GM11168 (cell line): ENCODE measurements around the gene CD70.
"Not testable (repeated sequence)": the region's sequence is repeated elsewhere in the genome, so short reads cannot be mapped to it uniquely, and the experiment has no call there.

Source experiments
- in situ Hi-C: fragments of 300-500 bp; cut with MboI; formaldehyde crosslinking; loops from one replicate; pipeline ENCODE4 v1.12.0; 2022; ENCODE audit warnings: low sequenced_read_pairs; ENCODE audit not compliant: unreplicated experiment

Gene CD70, protein sequence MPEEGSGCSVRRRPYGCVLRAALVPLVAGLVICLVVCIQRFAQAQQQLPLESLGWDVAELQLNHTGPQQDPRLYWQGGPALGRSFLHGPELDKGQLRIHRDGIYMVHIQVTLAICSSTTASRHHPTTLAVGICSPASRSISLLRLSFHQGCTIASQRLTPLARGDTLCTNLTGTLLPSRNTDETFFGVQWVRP

DNA sequence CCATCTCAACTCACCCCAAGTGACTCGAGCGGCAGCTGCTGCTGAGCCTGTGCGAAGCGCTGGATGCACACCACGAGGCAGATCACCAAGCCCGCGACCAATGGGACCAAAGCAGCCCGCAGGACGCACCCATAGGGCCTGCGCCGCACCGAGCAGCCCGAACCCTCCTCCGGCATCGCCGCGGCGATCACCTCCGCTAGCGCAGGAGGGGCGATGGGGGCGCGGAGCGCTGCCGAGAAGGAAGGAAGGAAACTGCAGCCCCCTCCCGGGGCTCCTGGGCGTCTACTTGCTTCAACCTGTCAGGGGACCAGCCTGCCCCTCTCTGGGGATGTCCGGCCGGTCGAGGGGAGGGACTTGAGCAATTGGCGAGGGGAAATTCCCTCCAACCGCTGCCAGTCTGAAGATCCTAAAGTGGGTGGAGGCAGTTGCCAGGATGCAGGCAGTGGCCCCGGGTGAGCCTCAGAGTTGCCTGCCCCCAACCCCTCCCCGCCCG lies at the start of gene CD70:
TSS of gene CD70 (minus strand) at position 324 of the 493 bp plus-strand sequence. CDS start at position 176, 148 bp downstream.
- in situ Hi-C loops, result no loop called here

DNA sequence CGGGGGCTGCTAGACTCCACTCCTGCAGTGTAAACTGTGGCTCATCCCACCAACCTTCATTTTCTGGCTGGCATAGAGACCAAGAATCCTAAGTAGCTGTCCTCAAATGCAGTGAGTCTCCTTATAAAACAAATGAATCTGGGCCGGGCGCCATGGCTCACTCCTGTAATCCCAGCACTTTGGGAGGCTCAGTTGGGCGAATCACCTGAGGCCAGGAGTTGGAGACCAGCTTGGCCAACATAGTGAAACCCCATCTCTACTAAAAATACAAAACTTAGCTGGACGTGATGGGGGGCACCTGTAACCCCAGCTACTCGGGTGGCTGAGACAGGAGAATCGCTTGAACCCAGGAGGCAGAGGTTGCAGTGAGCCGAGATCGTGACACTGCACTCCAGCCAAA lies 49.4 kb upstream of the CD70 start:
- in situ Hi-C loops, result loop anchor here (25.0 kb wide), 1 partner anchor 222 kb away; no protein-coding TSS in a partner anchor

- in situ Hi-C loops, result loop anchor here (25.0 kb wide), 1 partner anchor 223 kb away; no protein-coding TSS in a partner anchor
Measured at GRCh38 chr19:6639439-6639838, 48.5 kb upstream of the CD70 start.

- in situ Hi-C loops, result loop anchor here (25.0 kb wide), 1 partner anchor 229 kb away; no protein-coding TSS in a partner anchor
Measured at GRCh38 chr19:6633456-6633813, 42.5 kb upstream of the CD70 start.

GRCh38 chr19:6632747-6633455 lies 42.0 kb upstream of the CD70 start:
- in situ Hi-C loops, result loop anchor here (25.0 kb wide), 1 partner anchor 229 kb away; no protein-coding TSS in a partner anchor

DNA sequence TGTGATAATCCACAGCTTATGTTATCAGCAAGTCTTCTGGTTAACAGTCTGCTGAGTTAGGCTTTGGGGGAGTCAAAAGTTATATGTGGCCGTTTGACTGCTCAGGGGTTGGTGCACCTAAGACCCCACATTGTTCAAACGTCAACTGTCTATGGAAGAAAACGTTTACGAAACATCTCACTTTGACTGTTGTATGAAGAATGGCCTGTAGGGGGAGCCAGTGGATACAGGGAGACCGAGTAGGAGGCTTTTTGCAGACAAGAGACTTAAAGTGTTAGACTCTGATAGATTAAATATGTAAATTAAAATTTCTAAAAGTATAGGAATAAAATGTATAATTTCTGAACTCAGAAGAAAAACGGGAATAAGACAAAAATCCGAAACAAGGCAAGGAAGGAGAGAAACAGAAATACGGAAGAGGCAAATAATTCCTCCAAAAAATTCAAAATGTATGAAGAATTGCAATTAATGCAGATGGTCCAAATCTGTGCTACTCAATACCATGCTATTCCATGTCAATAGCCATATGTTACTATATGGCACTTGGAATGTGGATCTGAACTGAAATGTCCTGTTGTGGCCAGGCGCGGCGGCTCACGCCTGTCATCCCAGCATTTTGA lies 41.2 kb upstream of the CD70 start:
- in situ Hi-C loops, result loop anchor here (25.0 kb wide), 1 partner anchor 230 kb away; no protein-coding TSS in a partner anchor

GRCh38 chr19:6626764-6627163 lies 35.8 kb upstream of the CD70 start:
- in situ Hi-C loops, result loop anchor here (25.0 kb wide), 1 partner anchor 236 kb away; no protein-coding TSS in a partner anchor

DNA sequence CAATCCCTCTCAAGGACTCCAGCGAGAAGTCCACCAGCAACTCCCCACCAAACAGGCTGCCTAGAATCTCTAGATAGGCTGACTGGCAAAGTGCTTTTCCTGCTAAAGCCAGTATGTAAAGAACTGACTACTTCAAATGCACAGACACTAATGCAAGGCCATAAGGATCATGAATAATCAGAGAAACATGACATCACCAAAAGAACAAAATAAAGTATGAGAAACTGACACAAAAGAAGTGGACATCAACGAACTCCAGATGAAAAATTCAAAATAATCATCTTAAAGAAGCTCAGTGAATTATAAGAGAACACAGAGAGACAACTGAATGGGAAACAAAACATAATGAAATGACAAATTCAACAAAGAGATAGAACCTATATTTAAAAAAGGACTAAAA lies 26.4 kb upstream of the CD70 start:
- in situ Hi-C loops, result no loop called here

GRCh38 chr19:6616011-6616410 lies 25.1 kb upstream of the CD70 start:
- in situ Hi-C loops, result no loop called here

DNA sequence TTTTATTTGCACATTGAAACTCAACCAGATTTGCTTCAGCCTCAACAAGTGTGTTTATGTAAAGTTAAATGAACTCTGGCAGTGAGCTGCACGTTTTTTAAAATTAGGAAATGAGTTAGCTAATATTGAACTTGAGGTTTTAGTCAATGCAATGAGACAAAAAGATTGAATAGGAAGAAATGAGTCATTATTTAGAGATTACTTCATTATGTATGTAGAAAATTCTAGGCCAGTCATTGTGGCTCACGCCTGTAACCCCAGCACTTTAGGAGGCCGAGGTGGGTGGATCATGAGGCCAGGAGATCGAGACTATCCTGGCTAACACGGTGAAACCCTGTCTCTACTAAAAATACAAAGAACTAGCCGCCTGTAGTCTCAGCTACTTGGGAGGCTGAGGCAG lies 22.8 kb upstream of the CD70 start:
- in situ Hi-C loops, result no loop called here

- in situ Hi-C loops, result no loop called here
Measured at GRCh38 chr19:6610934-6611852, 20.2 kb upstream of the CD70 start.

GRCh38 chr19:6608940-6609339 lies 18.0 kb upstream of the CD70 start:
- in situ Hi-C loops, result no loop called here

GRCh38 chr19:6608146-6608545 lies 17.2 kb upstream of the CD70 start:
- in situ Hi-C loops, result not testable (repeated sequence)

DNA sequence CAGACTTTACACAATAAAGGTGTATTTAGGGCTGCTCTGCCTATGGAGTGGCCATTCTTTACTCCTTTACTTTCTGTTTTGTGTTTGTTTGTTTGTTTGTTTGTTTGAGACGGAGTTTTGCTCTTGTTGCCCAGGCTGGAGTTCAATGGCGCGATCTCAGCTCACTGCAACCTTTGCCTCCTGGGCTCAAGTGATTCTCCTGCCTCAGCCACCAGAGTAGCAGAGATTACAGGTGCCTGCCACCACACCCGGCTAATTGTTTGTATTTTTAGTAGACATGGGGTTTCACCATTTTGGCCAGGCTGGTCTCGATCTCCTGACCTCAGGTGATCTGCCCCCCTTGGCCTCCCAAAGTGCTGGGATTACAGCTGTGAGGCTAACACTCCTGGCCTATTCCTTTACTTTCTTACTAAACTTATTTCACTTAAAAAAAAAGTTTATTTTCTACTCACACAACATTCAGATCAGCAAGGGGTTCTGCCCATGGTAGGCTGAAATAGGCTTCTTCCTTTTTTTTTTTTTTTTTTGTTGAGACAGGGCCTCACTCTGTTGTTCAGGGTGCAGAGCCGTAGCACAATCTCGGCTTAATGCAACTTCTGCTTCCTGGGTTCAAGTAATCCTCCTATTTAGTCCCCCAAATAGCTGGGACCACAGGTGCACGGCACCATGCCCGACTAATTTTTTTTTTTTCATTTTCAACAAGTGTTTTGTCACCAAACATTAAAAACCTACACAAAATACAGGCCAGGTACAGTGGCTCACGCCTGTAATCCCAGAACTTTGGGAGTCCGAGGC lies 15.5 kb upstream of the CD70 start:
- in situ Hi-C loops, result not testable (repeated sequence)

DNA sequence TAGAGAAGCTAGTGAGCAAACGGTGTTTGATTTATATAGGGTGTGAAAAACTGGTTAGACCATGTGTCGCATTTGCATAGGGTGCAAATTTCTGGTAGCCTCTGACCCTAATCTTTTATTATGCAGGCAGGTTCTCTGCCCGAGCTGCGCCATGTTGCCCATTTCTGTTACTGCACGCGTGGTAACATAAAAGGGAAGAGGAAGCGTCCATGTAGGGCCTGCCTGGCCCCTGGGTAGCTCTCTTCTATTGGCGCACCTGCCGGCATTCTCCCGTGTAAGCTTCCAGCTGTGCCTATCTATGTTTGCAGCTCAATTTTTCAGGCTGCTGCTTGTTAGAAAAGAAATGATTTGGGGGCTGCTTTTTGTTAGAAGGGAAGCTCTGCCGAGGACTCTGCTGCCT lies 14.0 kb upstream of the CD70 start:
- in situ Hi-C loops, result no loop called here

GRCh38 chr19:6602729-6603114 lies 11.8 kb upstream of the CD70 start:
- in situ Hi-C loops, result no loop called here

DNA sequence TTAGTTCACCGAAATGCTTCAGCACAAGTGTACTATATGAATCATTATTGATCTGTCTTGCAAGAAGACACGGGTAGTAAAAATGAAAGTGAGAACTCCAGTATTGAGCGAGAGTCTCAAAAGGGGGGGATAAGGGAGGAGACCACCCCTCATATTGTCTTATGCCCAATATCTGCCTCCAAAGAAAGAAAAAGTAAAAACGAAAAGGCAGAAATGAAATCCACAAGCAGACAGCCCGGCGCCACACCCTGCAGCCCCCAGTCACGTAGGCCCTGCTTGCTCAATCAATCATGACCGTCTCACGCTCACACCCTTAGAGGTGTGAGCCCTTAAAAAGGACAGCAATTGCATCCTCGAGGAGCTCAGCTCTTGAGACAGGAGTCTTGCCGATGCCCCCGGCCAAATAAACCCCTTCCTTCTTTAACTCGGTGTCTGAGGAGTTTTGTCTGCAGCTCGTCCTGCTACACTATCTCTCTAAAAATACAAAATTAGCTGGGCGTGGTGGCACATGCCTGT lies 10.6 kb upstream of the CD70 start:
- in situ Hi-C loops, result not testable (repeated sequence)

DNA sequence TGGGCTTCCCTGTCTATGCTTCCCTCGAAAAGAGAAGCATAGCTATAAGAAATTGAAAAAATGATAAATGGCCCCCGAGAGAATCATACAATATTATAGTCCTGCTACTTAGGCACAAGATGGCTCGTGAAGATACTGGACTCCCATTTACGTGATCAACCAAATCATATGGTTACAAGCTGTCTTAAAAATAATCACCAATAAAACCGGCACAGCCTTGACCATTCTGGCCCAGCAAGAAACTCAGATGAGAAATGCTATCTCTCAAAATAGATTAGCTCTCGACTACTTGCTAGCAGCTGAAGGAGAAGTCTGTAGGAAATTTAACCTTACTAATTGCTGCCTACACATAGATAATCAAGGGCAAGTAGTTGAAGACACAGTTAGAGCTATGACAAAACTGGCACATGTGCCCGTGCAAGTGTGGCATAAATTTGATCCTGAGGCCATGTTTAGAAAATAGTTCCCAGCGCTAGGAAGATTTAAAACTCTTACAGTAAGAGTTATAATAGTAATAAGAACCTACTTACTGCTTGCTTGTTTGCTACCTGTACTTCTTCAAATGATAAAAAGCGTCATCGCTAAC lies 10.1 kb upstream of the CD70 start:
- in situ Hi-C loops, result not testable (repeated sequence)
